GM10248 (cell line): Measurements from ENCODE around the gene FBXL14.

ENCODE experiments used
- CTCF ChIA-PET: fragments of 300-600 bp; sonication (Branson Sonifier 250); formaldehyde crosslinking; extraction: SDS; loops from one replicate; lab custom pipeline; 2021; ENCODE audit warnings: antibody characterized with exemption; lab: Yijun Ruan, JAX
- POLR2A ChIA-PET: fragments of 350-650 bp; sonication (Branson Sonifier 250); formaldehyde crosslinking; extraction: SDS; loops from one replicate; lab custom pipeline; 2020; ENCODE audit warnings: antibody characterized with exemption; lab: Yijun Ruan, JAX
- DNase-seq: peaks from one replicate; pipeline ENCODE4 v3.0.0; 2012; ENCODE audit errors: extremely low spot score
- TF ChIP-seq, protein P1 (sequence below): IDR thresholded peaks from 2 replicates; pipeline ENCODE4 v1.5.1; 2012; ENCODE audit warnings: mild to moderate bottlenecking, low read depth; ENCODE audit errors: extremely low read depth, missing control alignments, control extremely low read depth

The FBXL14 gene

DNA sequence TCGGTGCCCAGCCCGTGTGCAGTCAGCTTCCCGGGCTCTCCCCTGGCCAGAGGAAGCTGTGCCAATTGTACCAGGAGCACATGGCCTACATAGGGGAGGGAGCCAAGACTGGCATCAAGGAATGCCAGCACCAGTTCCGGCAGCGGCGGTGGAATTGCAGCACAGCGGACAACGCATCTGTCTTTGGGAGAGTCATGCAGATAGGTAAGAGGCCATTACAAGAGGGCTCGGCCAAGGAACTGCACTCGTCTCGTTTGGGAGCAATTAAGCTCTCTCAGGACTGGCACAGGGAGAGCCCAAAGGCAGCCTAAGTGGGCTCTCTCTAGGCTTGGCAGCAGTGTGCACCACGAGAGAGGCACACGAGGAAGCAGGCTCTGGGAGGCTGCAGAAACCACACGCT lies 38.3 kb upstream of the FBXL14 start:
- ChIA-PET CTCF (interaction anchor here (1.1 to 4.4 kb wide), 6 partner anchors 9 to 515 kb away, joined by 3 to 30 read pairs (median 5); no protein-coding TSS in a partner anchor), POLR2A (no interaction called here)
- DNase-seq = no peak
- TF ChIP-seq, protein P1, sequence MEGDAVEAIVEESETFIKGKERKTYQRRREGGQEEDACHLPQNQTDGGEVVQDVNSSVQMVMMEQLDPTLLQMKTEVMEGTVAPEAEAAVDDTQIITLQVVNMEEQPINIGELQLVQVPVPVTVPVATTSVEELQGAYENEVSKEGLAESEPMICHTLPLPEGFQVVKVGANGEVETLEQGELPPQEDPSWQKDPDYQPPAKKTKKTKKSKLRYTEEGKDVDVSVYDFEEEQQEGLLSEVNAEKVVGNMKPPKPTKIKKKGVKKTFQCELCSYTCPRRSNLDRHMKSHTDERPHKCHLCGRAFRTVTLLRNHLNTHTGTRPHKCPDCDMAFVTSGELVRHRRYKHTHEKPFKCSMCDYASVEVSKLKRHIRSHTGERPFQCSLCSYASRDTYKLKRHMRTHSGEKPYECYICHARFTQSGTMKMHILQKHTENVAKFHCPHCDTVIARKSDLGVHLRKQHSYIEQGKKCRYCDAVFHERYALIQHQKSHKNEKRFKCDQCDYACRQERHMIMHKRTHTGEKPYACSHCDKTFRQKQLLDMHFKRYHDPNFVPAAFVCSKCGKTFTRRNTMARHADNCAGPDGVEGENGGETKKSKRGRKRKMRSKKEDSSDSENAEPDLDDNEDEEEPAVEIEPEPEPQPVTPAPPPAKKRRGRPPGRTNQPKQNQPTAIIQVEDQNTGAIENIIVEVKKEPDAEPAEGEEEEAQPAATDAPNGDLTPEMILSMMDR = no peak

DNA sequence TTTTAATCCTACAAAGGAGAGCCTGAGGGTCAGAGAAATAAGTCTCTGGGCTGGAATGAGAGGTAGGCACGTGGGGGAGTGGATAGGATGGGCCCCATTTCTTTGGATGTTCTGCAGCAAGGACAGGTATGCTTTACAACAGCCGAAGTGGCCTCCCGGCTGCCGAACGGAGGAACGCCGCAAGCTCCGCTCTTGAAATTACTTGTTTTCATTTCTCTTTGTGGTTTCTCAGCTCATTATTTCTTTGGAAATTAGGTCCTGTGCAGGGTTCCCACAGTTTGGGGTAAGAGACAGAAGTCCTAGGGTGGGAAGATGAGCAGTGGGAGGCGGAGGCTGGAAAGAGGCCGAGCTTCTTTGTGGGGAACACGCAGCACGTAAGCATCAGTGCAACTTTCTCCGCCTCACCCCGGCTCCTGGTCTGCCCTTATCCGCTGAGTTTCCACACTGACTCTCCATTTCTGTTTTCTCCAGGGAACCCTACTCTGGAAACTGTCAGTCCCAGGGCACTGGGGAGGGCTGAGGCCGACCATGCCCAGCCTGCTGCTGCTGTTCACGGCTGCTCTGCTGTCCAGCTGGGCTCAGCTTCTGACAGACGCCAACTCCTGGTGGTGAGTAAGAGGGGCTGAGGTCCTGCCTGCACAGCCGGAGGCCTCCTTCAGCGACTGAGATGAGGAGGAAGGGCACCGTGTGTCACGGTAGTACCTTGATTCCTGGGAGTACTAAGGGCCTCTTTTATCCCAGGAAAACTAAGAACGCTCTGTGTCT lies 36.6 kb upstream of the FBXL14 start:
- CTCF ChIA-PET = interaction anchor here (0.6 to 4.4 kb wide), 12 partner anchors 7 to 514 kb away, joined by 3 to 30 read pairs (median 7); no protein-coding TSS in a partner anchor
- TF ChIP-seq, protein P1 = no peak
- POLR2A ChIA-PET = no interaction called here
- DNase-seq = no peak

DNA sequence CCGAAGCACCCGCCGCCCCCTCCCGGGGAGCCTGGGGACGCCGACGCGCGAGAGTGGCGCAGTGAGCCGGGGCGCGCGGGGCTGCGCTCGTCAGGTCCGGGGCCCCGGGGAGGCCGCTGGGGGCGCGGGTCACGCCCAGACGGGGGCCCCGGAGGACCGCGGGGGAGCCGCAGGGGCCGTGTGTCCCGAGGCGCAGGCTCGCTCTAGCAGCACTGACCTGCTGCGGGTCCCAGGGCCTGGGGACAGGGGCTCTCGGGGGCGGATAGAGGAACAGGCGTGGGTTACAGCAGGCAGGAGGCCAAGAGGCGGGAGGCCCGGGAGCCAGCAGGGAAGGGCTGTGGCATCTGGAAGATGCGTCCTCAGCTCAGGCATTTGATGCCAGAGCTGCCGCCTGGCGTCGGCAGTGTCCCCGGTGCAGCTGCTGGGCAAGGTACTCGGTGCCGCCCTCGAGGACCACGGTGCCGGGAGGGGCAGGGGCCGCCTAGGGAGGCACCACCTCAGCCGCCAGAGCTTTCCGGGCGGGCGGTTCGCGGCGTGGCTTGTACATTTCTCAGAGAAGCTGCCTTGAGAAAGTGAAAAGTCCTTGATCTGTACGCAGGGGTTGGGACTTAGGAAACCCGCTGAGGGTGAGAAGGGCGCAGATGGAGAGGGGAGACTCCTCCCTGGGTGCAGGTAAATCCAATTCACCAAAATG lies 35.9 kb upstream of the FBXL14 start:
- DNase-seq = peak; percentile 53
- TF ChIP-seq, protein P1 = peak; percentile 8
- POLR2A ChIA-PET = no interaction called here
- CTCF ChIA-PET = interaction anchor here (0.6 to 3.3 kb wide), 14 partner anchors 8 to 671 kb away, joined by 3 to 23 read pairs (median 4); no protein-coding TSS in a partner anchor

DNA sequence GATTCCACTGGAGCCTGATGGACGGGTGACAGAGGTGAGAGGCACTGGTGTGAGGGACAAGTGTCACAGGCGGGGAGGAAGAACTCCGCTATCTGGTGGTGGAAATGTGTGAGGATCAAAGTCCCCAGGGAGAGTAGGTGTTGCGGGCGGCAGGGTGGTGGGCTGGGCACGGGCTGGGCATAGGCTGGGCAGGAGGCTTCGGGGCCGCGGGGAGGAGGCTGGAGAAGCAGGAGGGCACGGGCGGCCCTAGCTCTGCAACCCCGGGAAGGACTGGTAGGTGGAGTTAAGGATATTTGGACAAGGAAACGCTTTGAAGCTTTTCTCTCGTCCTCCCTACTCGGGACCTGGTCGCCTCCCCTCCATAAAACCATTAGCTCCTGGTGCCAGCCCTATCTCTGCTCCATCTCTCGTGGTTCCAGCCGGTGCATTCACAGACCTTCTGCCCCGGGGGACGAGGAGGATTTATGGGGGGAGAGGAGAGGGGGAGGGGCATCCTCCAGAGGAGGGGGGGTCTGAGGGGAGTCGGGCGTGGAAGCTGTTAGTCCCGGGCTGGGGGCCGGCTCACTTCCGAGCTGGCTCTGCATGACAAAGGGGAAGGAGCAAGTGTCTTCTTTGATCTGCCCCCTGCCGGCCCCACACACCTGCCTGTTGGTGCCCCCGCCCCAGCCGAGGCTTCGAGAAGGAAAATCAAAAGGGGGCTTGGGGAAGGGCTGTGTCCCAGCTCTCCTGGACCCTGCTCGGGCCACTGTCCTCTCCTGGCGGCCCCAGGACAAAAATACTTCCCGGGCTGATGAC lies 35.2 kb upstream of the FBXL14 start:
- CTCF ChIA-PET = interaction anchor here (0.8 to 3.3 kb wide), 12 partner anchors 9 to 670 kb away, joined by 3 to 23 read pairs (median 4); no protein-coding TSS in a partner anchor
- DNase-seq = peak; percentile 54
- POLR2A ChIA-PET = no interaction called here
- TF ChIP-seq, protein P1 = no peak

DNA sequence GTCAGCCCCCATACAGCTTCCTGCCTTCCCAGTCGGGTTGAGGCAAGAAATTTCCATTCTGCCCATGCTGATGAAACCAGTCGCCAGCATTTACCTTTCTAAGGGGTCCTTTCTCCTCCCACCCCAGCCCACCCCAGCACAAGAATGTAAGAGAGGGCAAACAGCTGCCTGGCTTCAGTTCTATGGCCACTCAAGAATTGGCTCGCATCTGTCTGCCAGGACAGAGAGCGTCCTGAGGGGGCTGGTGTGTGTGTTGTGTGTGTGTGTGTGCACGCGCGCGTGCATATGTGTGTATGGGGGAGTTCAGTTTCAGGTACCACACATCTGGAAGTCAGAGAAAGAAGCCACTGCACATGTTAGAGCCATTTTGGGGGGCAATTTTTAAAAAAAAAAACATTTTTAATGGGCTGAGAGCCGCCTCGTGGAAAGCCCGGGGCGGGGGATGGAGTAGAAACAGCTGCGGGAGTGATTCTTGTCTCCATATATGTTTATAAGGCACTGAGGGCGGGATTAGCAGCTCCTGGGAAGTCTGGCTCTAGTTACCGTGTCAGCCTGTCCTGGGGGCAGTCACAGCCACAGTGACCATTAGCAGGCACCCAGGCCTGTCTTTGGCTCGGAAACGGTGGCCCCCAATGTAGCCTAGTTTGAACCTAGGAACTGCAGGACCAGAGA lies 34.4 kb upstream of the FBXL14 start, which contains the start of gene WNT5B:
TSS of gene WNT5B (plus strand) at position 566 of the 672 bp plus-strand sequence. CDS start 2,124 bp downstream, outside the sequence.
- CTCF ChIA-PET = interaction anchor here (1.0 to 3.3 kb wide), 10 partner anchors 9 to 670 kb away, joined by 3 to 23 read pairs (median 6); no protein-coding TSS in a partner anchor
- POLR2A ChIA-PET = no interaction called here
- TF ChIP-seq, protein P1 = no peak
- no peak for DNase-seq

DNA sequence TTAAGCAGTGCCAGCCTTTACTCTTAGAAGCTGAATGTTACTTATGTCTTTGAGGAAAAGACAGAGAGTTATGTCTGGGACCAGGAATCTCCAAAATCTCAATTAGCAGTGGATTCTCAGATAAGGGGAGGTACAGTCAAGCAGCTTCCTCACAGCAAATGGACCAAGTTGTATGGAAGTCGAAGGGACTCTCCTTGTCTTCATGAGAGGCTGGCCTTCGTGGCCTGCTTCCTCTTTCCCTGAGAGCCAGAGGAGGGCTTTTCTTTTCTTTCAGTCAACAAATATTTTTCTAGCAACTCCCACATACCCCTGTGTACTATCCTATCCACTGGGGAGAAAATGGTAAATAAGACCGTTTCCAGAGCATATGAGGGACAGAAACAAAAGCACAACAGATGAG lies 28.0 kb upstream of the FBXL14 start:
- TF ChIP-seq, protein P1 = no peak
- CTCF ChIA-PET = interaction anchor here (0.9 to 4.6 kb wide), 6 partner anchors 10 to 505 kb away, joined by 3 to 24 read pairs (median 4); no protein-coding TSS in a partner anchor
- no peak for DNase-seq
- POLR2A ChIA-PET = no interaction called here
